HepG2 (cell line): ENCODE data around the gene PDK3. TPM values are rescaled to one million over a fixed set of nuclear protein-coding genes. Genes with fewer than 3 reads are reported as not detected.

Source experiments
- ATAC-seq: fragments of 200-7000 bp; cut with Tn5 transposase; 3 replicates; pipeline ENCODE4 v1.9.1; 2020; ENCODE audit warnings: mild to moderate bottlenecking, moderate library complexity
- BruUV-seq: library from RNA; stranded (reverse); fragments of 400-500 nt; replicated peaks from 2 replicates; lab custom pipeline; 2021; lab: Mats Ljungman, UMichigan
- CTCF ChIA-PET: fragments of 300-600 bp; formaldehyde crosslinking; extraction: SDS; loops from one replicate; lab custom pipeline; 2021; ENCODE audit warnings: low total read pairs, inconsistent platforms, low intra/inter-chr PET ratio; lab: Yijun Ruan, JAX
- POLR2A ChIA-PET: fragments of 350-600 bp; sonication (Branson Sonifier 250); formaldehyde crosslinking; loops from one replicate; lab custom pipeline; 2020; ENCODE audit warnings: antibody characterized with exemption, inconsistent platforms; lab: Yijun Ruan, JAX
- DNase-seq: peaks from one replicate; pipeline ENCODE4 v3.0.0-alpha.2; 2015; ENCODE audit warnings: low spot score
- FAIRE-seq: peaks from 3 replicates; lab custom pipeline; 2011; peaks lifted over from hg19 to GRCh38; lab: Jason Lieb, UNC
- H2AFZ ChIP-seq: one replicate; pipeline ENCODE4 v1.6.1; 2011; ENCODE audit warnings: low read length, inconsistent platforms
- H3K27ac ChIP-seq: fragments of 300-600 bp; 3 replicates; pipeline ENCODE4 v1.8.0; 2011; ENCODE audit warnings: mixed run types, mild to moderate bottlenecking, mixed read lengths, low read length, inconsistent platforms; ENCODE audit not compliant: insufficient read depth; ENCODE audit errors: extremely low read length
- H3K27me3 ChIP-seq, 2 experiments: fragments of 200-600 bp in 1 of 2; 2 replicates in 1 of 2; 3 replicates in 1 of 2; pipeline versions ENCODE4 v1.6.0 to v1.8.0; 2011; ENCODE audit warnings: low read length in 2 of 2, mild to moderate bottlenecking in 2 of 2, moderate library complexity in 2 of 2, inconsistent platforms in 1 of 2; ENCODE audit not compliant: insufficient read depth in 2 of 2, control insufficient read depth in 1 of 2
- H3K36me3 ChIP-seq, 2 experiments: fragments of 200-600 bp in 1 of 2; replicated peaks in 1 of 2; 2 replicates in 1 of 2; 3 replicates in 1 of 2; pipeline versions ENCODE4 v1.5.1 to v1.8.0; 2011; ENCODE audit warnings: low read length in 2 of 2, inconsistent platforms in 1 of 2; ENCODE audit not compliant: insufficient read depth in 2 of 2, control insufficient read depth in 1 of 2
- H3K4me1 ChIP-seq: 2 replicates; pipeline ENCODE4 v1.5.1; 2012; ENCODE audit warnings: low read length, inconsistent platforms; ENCODE audit not compliant: insufficient read depth
- H3K4me2 ChIP-seq: 2 replicates; pipeline ENCODE4 v1.6.0; 2011; ENCODE audit warnings: low read depth, low read length, inconsistent platforms
- H3K4me3 ChIP-seq, 3 experiments: fragments of 200-600 bp in 1 of 3; sonication (generic), shearing (Covaris generic) in 1 of 3; replicated peaks in 1 of 3; 2 replicates each; pipeline ENCODE4 v1.5.1; 2011 to 2016; ENCODE audit warnings: low read length in 3 of 3, inconsistent platforms in 2 of 3, low read depth in 2 of 3, mild to moderate bottlenecking in 2 of 3, control low read depth in 1 of 3, mixed read lengths in 1 of 3; ENCODE audit not compliant: insufficient read depth in 1 of 3
- H3K79me2 ChIP-seq: one replicate; pipeline ENCODE4 v1.6.1; 2011; ENCODE audit warnings: low read length, inconsistent platforms; ENCODE audit not compliant: insufficient read depth
- H3K9ac ChIP-seq: 2 replicates; pipeline ENCODE4 v1.6.0; 2011; ENCODE audit warnings: mild to moderate bottlenecking, low read depth, low read length, inconsistent platforms; ENCODE audit not compliant: insufficient read depth
- H3K9me3 ChIP-seq: 2 replicates; pipeline ENCODE4 v1.5.1; 2012; ENCODE audit warnings: mild to moderate bottlenecking, low read length
- H4K20me1 ChIP-seq: 2 replicates; pipeline ENCODE4 v1.6.0; 2011; ENCODE audit warnings: inconsistent platforms, mild to moderate bottlenecking, low read length, moderate library complexity; ENCODE audit not compliant: insufficient read depth
- AGO2 ChIP-seq: fragments of 200-400 bp; formaldehyde crosslinking; optimal IDR thresholded peaks from 2 replicates; pipeline ENCODE3; 2017; ENCODE audit warnings: mild to moderate bottlenecking, low read depth, low read length, moderate library complexity
- BRCA1 ChIP-seq: sonication (generic); formaldehyde crosslinking; IDR thresholded peaks from 2 replicates; pipeline ENCODE4 v1.4.0; 2020; ENCODE audit warnings: missing genetic modification reagents
- DMTF1 ChIP-seq: sonication (generic); formaldehyde crosslinking; IDR thresholded peaks from 2 replicates; pipeline ENCODE4 v1.4.0; 2020; ENCODE audit warnings: mild to moderate bottlenecking, missing genetic modification reagents
- FOXJ3 ChIP-seq: sonication (generic); formaldehyde crosslinking; IDR thresholded peaks from 2 replicates; pipeline ENCODE4 v1.4.0; 2020; ENCODE audit warnings: missing genetic modification reagents, mild to moderate bottlenecking, borderline replicate concordance
- HDAC6 ChIP-seq: fragments of 200-600 bp; sonication (generic); IDR thresholded peaks from 2 replicates; pipeline ENCODE4 v1.7.0; 2017; ENCODE audit warnings: mild to moderate bottlenecking, antibody characterized with exemption, low read length, low read depth
- HMG20A ChIP-seq: IDR thresholded peaks from 2 replicates; pipeline ENCODE4 v1.6.1; 2016; ENCODE audit warnings: borderline replicate concordance
- JUN ChIP-seq: sonication (generic); formaldehyde crosslinking; IDR thresholded peaks from 2 replicates; pipeline ENCODE4 v1.4.0; 2020; ENCODE audit warnings: mild to moderate bottlenecking, missing genetic modification reagents
- KDM5A ChIP-seq: fragments of 200-600 bp; sonication (generic); IDR thresholded peaks from 2 replicates; pipeline ENCODE4 v1.7.0; 2018; ENCODE audit warnings: antibody characterized with exemption, mild to moderate bottlenecking, low read length, borderline replicate concordance
- SALL1 ChIP-seq: sonication (generic); formaldehyde crosslinking; IDR thresholded peaks from 2 replicates; pipeline ENCODE4 v1.8.0; 2022; ENCODE audit warnings: mild to moderate bottlenecking, missing genetic modification reagents
- SMAD3 ChIP-seq: sonication (generic); formaldehyde crosslinking; IDR thresholded peaks from 2 replicates; pipeline ENCODE4 v1.4.0; 2020; ENCODE audit warnings: missing genetic modification reagents
- ZMYM4 ChIP-seq: sonication (generic); formaldehyde crosslinking; IDR thresholded peaks from 2 replicates; pipeline ENCODE4 v1.8.1; 2023; ENCODE audit warnings: mild to moderate bottlenecking, missing genetic modification reagents
- ZNF614 ChIP-seq: IDR thresholded peaks from 2 replicates; pipeline ENCODE4 v1.6.1; 2018; ENCODE audit warnings: missing biosample characterization, missing genetic modification reagents, inconsistent platforms, borderline replicate concordance
- ZNF660 ChIP-seq: sonication (generic); formaldehyde crosslinking; IDR thresholded peaks from 2 replicates; pipeline ENCODE4 v1.5.1; 2020; ENCODE audit warnings: mild to moderate bottlenecking, low read depth, missing genetic modification reagents, borderline replicate concordance
- ZSCAN21 ChIP-seq: sonication (generic); formaldehyde crosslinking; IDR thresholded peaks from 2 replicates; pipeline ENCODE4 v1.8.0; 2022; ENCODE audit warnings: mild to moderate bottlenecking, missing genetic modification reagents, moderate library complexity, borderline replicate concordance
- WGBS: methylation state at CpG from one replicate; pipeline ENCODE4 v1.1.6; 2017; ENCODE audit warnings: low lambda C conversion rate; 5-methylcytosine and 5-hydroxymethylcytosine counted together
- in situ Hi-C: cut with HindIII; loops from 2 replicates; pipeline ENCODE4 v1.10.0; 2017; ENCODE audit warnings: low pct_unique_long_range_greater_than_20kb; ENCODE audit not compliant: extremely low pct_ligation_motif_present
- intact Hi-C: fragments of 100-400 bp; cut with micrococcal nuclease; formaldehyde crosslinking; loops from one replicate; pipeline ENCODE4 v1.10.0; 2022; ENCODE audit not compliant: unreplicated experiment
- polyA plus RNA-seq, 8 experiments: library from polyadenylated mRNA; depleted of rRNA in 3 of 8; stranded (reverse) in 7 of 8; unstranded in 1 of 8; fragments of >200 nt; fragmentation: Illumina TruSeq in 4 of 8; extraction: Trizol in 4 of 8; gene quantifications; 2 replicates each; pipeline versions ENCODE4 v1.2.1 to v1.2.3, GENCODE V29; 2011 to 2016; ENCODE audit warnings: low read depth in 4 of 8, missing spikeins in 1 of 8, mixed read lengths in 1 of 8; ENCODE audit not compliant: insufficient read depth in 1 of 8
- total RNA-seq, 5 experiments: library from RNA; depleted of rRNA; stranded (reverse); fragments of >200 nt; fragmentation: Illumina TruSeq; extraction: Trizol; gene quantifications; 2 replicates each; pipeline ENCODE4 v1.2.3, GENCODE V29; 2016; ENCODE audit warnings: low read depth in 1 of 5
- TF ChIP-seq, protein P1 (sequence below): sonication (generic); formaldehyde crosslinking; IDR thresholded peaks from 2 replicates; pipeline ENCODE4 v1.8.1; 2023; ENCODE audit warnings: missing genetic modification reagents, mild to moderate bottlenecking, borderline replicate concordance
- TF ChIP-seq, protein P2 (sequence below): sonication (generic); formaldehyde crosslinking; IDR thresholded peaks from 2 replicates; pipeline ENCODE4 v1.4.0; 2020; ENCODE audit warnings: mild to moderate bottlenecking, missing genetic modification reagents, borderline replicate concordance

Gene PDK3
- total and polyA plus RNA-seq, 2 of the 13 experiments (the other 11 are each of a cell fraction or from before 2014, with no cell fraction given), result 9.1 to 10.5 TPM

DNA sequence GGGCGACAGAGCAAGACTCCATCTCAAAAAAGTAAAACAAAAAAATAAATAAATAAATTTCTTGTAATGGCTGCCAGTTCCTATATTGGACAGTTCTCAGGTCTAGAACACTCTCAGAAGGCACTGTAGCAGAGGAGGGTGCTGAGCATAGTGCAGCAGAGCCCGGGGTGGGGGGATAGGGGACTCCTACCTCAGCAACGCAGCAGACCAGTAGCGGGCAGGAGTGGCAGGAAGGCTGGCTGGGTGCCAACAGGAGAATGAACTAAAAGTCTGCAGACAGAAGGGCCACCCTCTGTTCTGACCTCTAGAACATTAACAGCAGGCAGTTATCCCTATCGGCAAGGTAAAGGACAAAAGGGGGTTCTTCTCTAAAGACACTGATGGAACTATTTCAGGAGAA, 20.2 kb downstream of the PDK3 start:
- ATAC-seq (no peak), DNase-seq (no peak), FAIRE-seq (no peak)
- CTCF ChIA-PET, result no interaction called here
- in situ Hi-C loops (no loop called here), intact Hi-C loops (no loop called here)
- no peak for TF ChIP-seq SMAD3
- no peak for TF ChIP-seq KDM5A
- TF ChIP-seq AGO2, result no peak
- no peak for TF ChIP-seq SALL1 (CRISPR knock-in tag)
- TF ChIP-seq ZMYM4 (CRISPR knock-in tag), result no peak
- TF ChIP-seq FOXJ3 (CRISPR knock-in tag), result no peak
- TF ChIP-seq HDAC6, result no peak
- TF ChIP-seq ZNF614 (CRISPR knock-in tag), result no peak
- no peak for TF ChIP-seq ZSCAN21 (CRISPR knock-in tag)
- TF ChIP-seq JUN (CRISPR knock-in tag), result no peak
- TF ChIP-seq, protein P1, sequence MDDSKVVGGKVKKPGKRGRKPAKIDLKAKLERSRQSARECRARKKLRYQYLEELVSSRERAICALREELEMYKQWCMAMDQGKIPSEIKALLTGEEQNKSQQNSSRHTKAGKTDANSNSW, result no peak
- no peak for TF ChIP-seq HMG20A (CRISPR knock-in tag)
- no peak for TF ChIP-seq ZNF660 (CRISPR knock-in tag)
- TF ChIP-seq DMTF1 (CRISPR knock-in tag), result no peak
- TF ChIP-seq BRCA1 (CRISPR knock-in tag), result no peak
- TF ChIP-seq, protein P2, sequence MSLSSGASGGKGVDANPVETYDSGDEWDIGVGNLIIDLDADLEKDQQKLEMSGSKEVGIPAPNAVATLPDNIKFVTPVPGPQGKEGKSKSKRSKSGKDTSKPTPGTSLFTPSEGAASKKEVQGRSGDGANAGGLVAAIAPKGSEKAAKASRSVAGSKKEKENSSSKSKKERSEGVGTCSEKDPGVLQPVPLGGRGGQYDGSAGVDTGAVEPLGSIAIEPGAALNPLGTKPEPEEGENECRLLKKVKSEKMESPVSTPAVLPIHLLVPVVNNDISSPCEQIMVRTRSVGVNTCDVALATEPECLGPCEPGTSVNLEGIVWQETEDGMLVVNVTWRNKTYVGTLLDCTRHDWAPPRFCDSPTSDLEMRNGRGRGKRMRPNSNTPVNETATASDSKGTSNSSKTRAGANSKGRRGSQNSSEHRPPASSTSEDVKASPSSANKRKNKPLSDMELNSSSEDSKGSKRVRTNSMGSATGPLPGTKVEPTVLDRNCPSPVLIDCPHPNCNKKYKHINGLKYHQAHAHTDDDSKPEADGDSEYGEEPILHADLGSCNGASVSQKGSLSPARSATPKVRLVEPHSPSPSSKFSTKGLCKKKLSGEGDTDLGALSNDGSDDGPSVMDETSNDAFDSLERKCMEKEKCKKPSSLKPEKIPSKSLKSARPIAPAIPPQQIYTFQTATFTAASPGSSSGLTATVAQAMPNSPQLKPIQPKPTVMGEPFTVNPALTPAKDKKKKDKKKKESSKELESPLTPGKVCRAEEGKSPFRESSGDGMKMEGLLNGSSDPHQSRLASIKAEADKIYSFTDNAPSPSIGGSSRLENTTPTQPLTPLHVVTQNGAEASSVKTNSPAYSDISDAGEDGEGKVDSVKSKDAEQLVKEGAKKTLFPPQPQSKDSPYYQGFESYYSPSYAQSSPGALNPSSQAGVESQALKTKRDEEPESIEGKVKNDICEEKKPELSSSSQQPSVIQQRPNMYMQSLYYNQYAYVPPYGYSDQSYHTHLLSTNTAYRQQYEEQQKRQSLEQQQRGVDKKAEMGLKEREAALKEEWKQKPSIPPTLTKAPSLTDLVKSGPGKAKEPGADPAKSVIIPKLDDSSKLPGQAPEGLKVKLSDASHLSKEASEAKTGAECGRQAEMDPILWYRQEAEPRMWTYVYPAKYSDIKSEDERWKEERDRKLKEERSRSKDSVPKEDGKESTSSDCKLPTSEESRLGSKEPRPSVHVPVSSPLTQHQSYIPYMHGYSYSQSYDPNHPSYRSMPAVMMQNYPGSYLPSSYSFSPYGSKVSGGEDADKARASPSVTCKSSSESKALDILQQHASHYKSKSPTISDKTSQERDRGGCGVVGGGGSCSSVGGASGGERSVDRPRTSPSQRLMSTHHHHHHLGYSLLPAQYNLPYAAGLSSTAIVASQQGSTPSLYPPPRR, result no peak
- Histone ChIP-seq H2AFZ (no peak overlapping the region), H3K36me3 (no peaks in the 10 kb centered on the region), H4K20me1 (no peaks in the 10 kb centered on the region), H3K9me3 (no peaks in the 10 kb centered on the region), H3K4me3 (no peak overlapping the region), H3K4me2 (no peak overlapping the region), H3K79me2 (no peaks in the 10 kb centered on the region), H3K27ac (no peak overlapping the region), H3K27me3 (no peaks in the 10 kb centered on the region), H3K9ac (no peak overlapping the region), H3K4me1 (peaks cover 14% of the 10 kb centered on the region; the same call in 1 of the 2 replicates)
- POLR2A ChIA-PET, result no interaction called here
- BruUV-seq, result no TSS peak
- WGBS, result 100% methylated on average over 4 of the region's 5 CpGs
